ENCODE measurements around the gene PCDHA9.
"Not testable (repeated sequence)": the region's sequence is repeated elsewhere in the genome, so short reads cannot be mapped to it uniquely, and the experiment has no call there.

PCDHA9 gene, protein sequence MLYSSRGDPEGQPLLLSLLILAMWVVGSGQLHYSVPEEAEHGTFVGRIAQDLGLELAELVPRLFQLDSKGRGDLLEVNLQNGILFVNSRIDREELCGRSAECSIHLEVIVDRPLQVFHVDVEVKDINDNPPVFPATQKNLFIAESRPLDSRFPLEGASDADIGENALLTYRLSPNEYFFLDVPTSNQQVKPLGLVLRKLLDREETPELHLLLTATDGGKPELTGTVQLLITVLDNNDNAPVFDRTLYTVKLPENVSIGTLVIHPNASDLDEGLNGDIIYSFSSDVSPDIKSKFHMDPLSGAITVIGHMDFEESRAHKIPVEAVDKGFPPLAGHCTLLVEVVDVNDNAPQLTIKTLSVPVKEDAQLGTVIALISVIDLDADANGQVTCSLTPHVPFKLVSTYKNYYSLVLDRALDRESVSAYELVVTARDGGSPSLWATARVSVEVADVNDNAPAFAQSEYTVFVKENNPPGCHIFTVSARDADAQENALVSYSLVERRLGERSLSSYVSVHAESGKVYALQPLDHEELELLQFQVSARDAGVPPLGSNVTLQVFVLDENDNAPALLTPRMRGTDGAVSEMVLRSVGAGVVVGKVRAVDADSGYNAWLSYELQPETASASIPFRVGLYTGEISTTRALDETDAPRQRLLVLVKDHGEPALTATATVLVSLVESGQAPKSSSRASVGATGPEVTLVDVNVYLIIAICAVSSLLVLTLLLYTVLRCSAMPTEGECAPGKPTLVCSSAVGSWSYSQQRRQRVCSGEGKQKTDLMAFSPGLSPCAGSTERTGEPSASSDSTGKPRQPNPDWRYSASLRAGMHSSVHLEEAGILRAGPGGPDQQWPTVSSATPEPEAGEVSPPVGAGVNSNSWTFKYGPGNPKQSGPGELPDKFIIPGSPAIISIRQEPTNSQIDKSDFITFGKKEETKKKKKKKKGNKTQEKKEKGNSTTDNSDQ

GRCh38 chr5:140848139-140849102, at the start of gene PCDHA9:
Gene PCDHA9 (plus strand): TSS chr5:140848382. CDS start chr5:140848496, 114 bp downstream.
- DNase-seq = not testable (repeated sequence)

GRCh38 chr5:140800816-140801493, 47.2 kb upstream of the PCDHA9 start, which contains the start of gene PCDHA3:
Gene PCDHA3 (plus strand): TSS chr5:140801057.
- no peak for DNase-seq

GRCh38 chr5:140801494-140801841, 46.7 kb upstream of the PCDHA9 start:
- no peak for DNase-seq

- not testable (repeated sequence) for DNase-seq
Observed at GRCh38 chr5:140802381-140802780, 45.8 kb upstream of the PCDHA9 start.

DNA sequence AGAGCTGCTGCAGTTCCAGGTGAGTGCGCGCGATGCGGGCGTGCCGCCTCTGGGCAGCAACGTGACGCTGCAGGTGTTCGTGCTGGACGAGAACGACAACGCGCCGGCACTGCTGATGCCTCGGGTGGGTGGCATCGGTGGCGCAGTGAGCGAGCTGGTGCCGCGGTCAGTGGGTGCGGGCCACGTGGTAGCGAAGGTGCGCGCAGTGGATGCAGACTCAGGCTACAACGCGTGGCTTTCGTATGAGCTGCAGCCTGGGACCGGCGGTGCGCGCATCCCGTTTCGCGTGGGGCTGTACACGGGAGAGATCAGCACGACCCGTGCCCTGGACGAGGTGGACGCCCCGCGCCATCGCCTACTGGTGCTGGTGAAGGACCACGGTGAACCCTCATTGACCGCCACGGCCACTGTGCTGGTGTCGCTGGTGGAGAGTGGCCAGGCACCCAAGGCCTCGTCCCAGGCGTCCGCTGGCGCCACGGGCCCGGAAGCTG, 45.4 kb upstream of the PCDHA9 start:
- DNase-seq = no peak

- no peak for DNase-seq
Observed at GRCh38 chr5:140806834-140807775, 41.1 kb upstream of the PCDHA9 start, which contains the start of gene PCDHA4. Gene PCDHA4 (plus strand): TSS chr5:140807068.

- DNase-seq = not testable (repeated sequence)
Observed at GRCh38 chr5:140808241-140808888, 39.8 kb upstream of the PCDHA9 start.

- no peak for DNase-seq
Observed at GRCh38 chr5:140808889-140809291, 39.3 kb upstream of the PCDHA9 start.

GRCh38 chr5:140821375-140822280, 26.6 kb upstream of the PCDHA9 start, which contains the start of gene PCDHA5:
Gene PCDHA5 (plus strand): TSS chr5:140821613.
- DNase-seq = no peak

GRCh38 chr5:140822281-140822629, 25.9 kb upstream of the PCDHA9 start:
- no peak for DNase-seq

GRCh38 chr5:140822969-140823368, 25.2 kb upstream of the PCDHA9 start:
- not testable (repeated sequence) for DNase-seq

GRCh38 chr5:140823475-140823874, 24.7 kb upstream of the PCDHA9 start:
- no peak for DNase-seq

- DNase-seq = no peak
Observed at GRCh38 chr5:140827704-140828361, 20.3 kb upstream of the PCDHA9 start, which contains the start of gene PCDHA6. Gene PCDHA6 (plus strand): TSS chr5:140827960. CDS start chr5:140828092, 132 bp downstream.

GRCh38 chr5:140828362-140828737, 19.8 kb upstream of the PCDHA9 start:
- DNase-seq = no peak

DNA sequence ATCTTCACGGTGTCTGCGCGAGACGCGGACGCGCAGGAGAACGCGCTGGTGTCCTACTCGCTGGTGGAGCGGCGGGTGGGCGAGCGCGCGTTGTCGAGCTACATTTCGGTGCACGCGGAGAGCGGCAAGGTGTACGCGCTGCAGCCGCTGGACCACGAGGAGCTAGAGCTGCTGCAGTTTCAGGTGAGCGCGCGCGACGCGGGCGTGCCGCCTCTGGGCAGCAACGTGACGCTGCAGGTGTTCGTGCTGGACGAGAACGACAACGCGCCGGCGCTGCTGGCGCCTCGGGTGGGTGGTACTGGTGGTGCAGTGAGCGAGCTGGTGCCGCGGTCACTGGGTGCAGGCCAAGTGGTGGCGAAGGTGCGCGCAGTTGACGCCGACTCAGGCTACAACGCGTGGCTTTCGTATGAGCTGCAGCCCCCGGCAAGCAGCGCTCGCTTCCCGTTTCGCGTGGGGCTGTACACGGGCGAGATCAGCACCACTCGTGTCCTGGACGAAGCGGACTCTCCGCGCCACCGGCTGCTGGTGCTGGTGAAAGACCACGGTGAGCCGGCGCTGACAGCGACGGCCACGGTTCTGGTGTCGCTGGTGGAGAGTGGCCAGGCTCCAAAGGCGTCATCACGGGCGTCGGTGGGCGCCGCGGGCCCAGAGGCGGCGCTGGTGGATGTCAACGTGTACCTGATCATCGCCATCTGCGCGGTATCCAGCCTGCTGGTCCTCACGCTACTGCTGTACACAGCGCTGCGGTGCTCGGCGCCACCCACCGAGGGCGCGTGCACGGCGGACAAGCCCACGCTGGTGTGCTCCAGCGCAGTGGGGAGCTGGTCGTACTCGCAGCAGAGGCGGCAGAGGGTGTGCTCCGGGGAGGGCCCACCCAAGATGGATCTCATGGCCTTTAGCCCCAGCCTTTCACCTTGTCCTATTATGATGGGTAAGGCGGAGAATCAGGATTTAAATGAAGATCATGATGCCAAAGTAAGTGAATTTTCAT, 18.4 kb upstream of the PCDHA9 start:
- DNase-seq = not testable (repeated sequence)

GRCh38 chr5:140833993-140834392, 14.2 kb upstream of the PCDHA9 start, which contains the start of gene PCDHA7:
Gene PCDHA7 (plus strand): TSS chr5:140834269. CDS start chr5:140834384, 115 bp downstream.
- no peak for DNase-seq
